Ishikawa (cell line): ENCODE data around the gene C16orf87.

ENCODE experiments used
- CEBPB ChIP-seq: IDR thresholded peaks from 2 replicates; pipeline ENCODE4 v1.6.1; 2012
- CREB1 ChIP-seq: IDR thresholded peaks from 2 replicates; pipeline ENCODE4 v1.6.1; 2012; ENCODE audit warnings: low read depth
- EGR1 ChIP-seq: IDR thresholded peaks from 2 replicates; pipeline ENCODE4 v1.6.1; 2012
- EP300 ChIP-seq: IDR thresholded peaks from 2 replicates; pipeline ENCODE4 v1.6.1; 2012; ENCODE audit warnings: borderline replicate concordance
- FOXM1 ChIP-seq: IDR thresholded peaks from 2 replicates; pipeline ENCODE4 v1.6.1; 2012; ENCODE audit warnings: low read depth, borderline replicate concordance
- MAX ChIP-seq: IDR thresholded peaks from 2 replicates; pipeline ENCODE4 v1.6.1; 2012
- NFIC ChIP-seq: IDR thresholded peaks from 2 replicates; pipeline ENCODE4 v1.6.1; 2012
- RAD21 ChIP-seq: IDR thresholded peaks from 2 replicates; pipeline ENCODE4 v1.6.1; 2012; ENCODE audit warnings: low read depth
- TAF1 ChIP-seq: IDR thresholded peaks from 2 replicates; pipeline ENCODE4 v1.6.1; 2012; ENCODE audit warnings: low read depth, mild to moderate bottlenecking
- TCF12 ChIP-seq: IDR thresholded peaks from 2 replicates; pipeline ENCODE4 v1.6.1; 2012; ENCODE audit warnings: low read depth
- YY1 ChIP-seq: IDR thresholded peaks from 2 replicates; pipeline ENCODE4 v1.6.1; 2012; ENCODE audit warnings: low read depth
- TF ChIP-seq, protein P1 (sequence below): IDR thresholded peaks from 2 replicates; pipeline ENCODE4 v1.6.1; 2012; ENCODE audit warnings: low read depth, mild to moderate bottlenecking
- TF ChIP-seq, protein P2 (sequence below): IDR thresholded peaks from 2 replicates; pipeline ENCODE4 v1.6.1; 2012

DNA sequence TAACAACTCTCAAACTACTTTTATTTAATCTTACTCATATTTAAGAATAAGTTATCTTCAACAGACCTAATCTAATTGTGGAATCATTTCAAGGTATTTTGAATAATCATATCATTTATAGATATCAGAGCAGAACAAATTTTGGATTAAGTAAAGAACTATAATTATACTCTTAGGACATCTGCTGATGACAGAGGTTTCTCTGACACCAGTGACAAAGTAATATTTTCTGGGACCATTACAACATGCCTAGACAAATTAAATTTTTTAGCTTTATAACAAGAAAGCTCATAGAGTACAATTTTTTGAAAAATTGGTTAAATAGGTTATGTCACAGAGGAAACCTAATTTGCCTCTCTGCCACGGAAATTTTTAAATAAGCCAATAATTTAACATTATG lies 30.5 kb downstream of the C16orf87 start:
- TF ChIP-seq TCF12 (no peak), EP300 (no peak), MAX (no peak), YY1 (no peak), RAD21 (no peak), CEBPB (no peak), NFIC (no peak), TAF1 (no peak), CREB1 (no peak), EGR1 (no peak), FOXM1 (no peak)
- TF ChIP-seq, protein P1, sequence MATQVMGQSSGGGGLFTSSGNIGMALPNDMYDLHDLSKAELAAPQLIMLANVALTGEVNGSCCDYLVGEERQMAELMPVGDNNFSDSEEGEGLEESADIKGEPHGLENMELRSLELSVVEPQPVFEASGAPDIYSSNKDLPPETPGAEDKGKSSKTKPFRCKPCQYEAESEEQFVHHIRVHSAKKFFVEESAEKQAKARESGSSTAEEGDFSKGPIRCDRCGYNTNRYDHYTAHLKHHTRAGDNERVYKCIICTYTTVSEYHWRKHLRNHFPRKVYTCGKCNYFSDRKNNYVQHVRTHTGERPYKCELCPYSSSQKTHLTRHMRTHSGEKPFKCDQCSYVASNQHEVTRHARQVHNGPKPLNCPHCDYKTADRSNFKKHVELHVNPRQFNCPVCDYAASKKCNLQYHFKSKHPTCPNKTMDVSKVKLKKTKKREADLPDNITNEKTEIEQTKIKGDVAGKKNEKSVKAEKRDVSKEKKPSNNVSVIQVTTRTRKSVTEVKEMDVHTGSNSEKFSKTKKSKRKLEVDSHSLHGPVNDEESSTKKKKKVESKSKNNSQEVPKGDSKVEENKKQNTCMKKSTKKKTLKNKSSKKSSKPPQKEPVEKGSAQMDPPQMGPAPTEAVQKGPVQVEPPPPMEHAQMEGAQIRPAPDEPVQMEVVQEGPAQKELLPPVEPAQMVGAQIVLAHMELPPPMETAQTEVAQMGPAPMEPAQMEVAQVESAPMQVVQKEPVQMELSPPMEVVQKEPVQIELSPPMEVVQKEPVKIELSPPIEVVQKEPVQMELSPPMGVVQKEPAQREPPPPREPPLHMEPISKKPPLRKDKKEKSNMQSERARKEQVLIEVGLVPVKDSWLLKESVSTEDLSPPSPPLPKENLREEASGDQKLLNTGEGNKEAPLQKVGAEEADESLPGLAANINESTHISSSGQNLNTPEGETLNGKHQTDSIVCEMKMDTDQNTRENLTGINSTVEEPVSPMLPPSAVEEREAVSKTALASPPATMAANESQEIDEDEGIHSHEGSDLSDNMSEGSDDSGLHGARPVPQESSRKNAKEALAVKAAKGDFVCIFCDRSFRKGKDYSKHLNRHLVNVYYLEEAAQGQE: no peak
- TF ChIP-seq, protein P2, sequence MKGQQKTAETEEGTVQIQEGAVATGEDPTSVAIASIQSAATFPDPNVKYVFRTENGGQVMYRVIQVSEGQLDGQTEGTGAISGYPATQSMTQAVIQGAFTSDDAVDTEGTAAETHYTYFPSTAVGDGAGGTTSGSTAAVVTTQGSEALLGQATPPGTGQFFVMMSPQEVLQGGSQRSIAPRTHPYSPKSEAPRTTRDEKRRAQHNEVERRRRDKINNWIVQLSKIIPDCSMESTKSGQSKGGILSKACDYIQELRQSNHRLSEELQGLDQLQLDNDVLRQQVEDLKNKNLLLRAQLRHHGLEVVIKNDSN: no peak
